Stimulated activated CD8-positive, alpha-beta memory T cell treated with anti-CD3 and anti-CD28 coated beads, Interleukin-7, amount 100 ng/mL, for 48 hours (primary cell): ENCODE data around the gene FAM50A.

Source experiments
- DNase-seq, 2 donors: peaks; one replicate each; pipeline ENCODE4 v3.0.0-alpha.2; 2020; ENCODE audit warnings: low read depth in 1 of 2; ENCODE audit errors: extremely low read depth in 1 of 2

Gene FAM50A

GRCh38 chrX:154411981-154412340, 32.0 kb upstream of the FAM50A start:
- peak in 1 of 2 donors; percentile 65 for DNase-seq

DNA sequence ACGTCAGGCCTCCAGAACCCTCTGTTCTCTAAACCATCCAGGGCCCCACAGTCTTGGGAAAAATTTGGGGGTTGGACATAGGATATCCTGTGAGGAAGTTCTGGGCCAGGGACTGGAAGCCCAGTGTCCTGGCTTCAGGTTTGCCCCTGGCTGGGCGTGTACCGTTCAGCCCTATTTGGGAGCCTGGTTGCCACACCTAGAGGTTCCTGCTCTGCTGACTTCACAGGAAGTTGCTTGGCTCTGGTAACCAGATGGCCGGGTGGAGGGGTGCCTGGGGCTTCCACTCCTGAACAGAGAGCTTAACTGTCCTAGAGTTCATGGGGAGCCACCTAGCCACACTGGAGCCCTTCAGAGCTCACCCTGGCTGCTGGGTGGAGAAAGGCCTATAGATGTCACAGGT, 31.5 kb upstream of the FAM50A start:
- DNase-seq, result no peak

- no peak for DNase-seq
Observed at GRCh38 chrX:154413142-154413541, 30.8 kb upstream of the FAM50A start.

- DNase-seq, result no peak
Observed at GRCh38 chrX:154417157-154417556, 26.8 kb upstream of the FAM50A start.

DNA sequence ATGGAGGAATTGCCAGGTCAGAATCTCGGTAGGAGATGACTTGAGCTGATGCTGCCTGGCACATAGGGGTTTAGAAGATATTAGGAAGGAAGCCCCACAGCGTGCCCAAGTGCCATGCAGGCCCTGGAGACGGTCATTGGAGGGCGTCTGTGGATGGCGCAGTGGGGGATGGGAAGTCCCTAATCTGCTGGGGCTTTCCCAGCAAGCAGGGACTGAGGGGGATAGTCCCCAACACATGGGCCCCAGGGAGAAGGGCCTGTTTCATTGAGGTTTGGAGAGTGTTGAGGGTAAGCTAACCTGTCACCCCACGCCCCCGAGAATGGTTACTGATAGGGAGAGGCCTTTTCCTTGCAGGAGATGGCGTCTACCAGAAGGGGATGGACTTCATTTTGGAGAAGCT, 24.8 kb upstream of the FAM50A start:
- DNase-seq, result no peak

DNA sequence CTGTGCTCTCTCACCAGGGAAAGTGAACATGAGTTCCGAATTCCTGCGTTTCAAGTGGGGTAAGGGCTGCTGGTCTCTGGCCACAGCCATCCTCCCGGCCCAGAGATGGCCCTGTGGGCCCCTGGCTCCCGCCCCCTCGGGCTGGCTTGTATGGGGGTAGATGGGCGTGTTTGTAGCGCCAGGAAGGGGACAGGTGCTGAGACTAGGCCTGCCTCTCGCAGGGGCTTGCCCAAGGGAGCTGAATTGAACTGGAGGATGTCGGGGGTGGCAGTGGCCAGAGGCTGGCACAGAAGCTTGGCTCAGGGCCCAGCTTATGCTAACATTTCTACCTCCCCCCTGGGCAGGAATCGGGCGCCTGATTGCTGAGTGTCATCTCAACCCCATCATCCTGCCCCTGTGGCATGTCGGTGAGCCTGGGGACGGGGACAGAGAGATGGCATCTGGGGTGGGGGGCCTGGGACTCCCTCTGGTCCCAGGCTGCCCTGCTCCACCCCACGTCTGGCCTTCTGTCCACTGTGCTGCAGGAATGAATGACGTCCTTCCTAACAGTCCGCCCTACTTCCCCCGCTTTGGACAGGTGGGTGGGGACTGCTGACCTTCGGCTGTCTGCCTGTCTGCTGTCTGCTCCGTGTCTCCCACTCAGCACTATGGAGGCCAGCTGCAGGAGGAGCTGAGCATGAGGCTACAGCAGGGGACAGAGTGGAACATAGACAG, 24.1 kb upstream of the FAM50A start:
- no peak for DNase-seq

- no peak for DNase-seq
Observed at GRCh38 chrX:154420402-154420756, 23.6 kb upstream of the FAM50A start.

DNA sequence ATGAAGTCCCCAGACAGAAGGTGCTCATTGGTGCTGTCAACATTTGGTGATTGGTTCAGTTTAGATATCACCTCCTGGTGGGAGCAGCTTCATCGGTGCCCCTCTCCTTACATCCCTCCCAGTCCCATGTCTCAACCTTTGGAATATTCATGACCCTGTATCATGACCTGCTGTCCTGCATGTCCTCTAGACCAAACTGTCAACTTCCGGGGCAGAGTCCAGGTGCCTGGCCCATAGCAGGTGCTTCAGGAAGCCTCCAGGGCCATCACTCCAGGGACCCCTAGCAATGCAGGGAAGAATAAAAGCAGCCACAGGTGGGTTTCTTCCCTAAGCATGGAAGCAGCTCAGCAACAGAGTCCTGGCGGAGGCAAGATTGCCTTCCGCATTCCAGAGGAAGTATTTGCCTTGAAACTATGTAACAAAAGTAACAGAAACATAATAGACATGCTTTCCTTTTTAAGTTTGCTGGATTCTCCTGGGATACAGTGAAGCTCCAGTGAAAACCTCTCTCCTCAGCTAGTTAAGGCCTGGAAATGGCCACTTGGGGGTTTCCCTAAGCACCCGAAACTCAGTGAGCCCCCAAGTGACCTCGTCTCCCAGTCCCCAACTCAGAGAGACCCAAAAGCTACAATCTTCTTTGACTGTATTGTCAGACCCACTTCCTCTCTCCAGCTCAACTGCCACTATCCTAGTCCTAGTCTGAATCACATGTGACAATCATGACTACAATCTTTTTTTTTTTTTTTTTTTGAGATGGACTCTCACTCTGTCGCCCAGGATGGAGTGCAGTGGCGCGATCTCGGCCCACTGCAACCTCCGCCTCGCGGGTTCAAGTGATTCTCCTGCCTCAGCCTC, 16.8 kb upstream of the FAM50A start:
- DNase-seq, result no peak

DNA sequence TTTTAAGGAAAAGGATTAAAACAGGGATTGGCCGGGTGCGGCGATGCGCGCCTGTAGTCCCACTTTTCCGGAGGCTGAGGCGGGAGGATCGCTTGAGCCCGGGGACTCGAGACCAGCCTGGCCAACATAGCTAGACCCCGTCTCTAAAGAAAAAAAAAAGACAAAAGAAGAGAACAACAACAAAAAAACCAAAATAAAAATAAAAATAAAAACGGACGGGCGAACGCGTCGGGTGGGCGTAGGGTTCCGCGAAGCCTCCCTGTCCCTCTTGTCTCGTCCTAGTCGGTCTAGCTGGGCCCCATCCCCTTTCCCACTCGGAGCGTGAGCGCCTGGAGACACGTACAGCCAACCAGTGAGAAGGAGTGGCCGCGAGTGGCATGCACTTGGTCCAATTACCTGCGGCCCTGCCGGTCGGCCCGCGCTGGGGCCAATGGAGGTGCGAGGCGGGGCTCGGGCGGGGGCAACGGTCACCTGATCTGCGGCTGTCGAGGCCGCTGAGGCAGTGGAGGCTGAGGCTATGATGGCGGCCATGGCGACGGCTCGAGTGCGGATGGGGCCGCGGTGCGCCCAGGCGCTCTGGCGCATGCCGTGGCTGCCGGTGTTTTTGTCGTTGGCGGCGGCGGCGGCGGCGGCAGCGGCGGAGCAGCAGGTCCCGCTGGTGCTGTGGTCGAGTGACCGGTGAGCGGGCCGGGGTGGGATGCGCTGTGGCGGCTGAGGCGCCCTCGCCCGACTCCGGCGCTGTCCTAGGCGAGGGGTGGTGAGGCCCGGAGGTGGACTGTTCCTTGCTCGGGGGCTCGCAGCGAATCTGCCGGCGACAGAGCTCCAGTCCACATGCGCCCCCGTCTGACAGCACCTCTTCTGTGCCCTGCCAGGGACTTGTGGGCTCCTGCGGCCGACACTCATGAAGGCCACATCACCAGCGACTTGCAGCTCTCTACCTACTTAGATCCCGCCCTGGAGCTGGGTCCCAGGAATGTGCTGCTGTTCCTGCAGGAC, 15.5 kb upstream of the FAM50A start, which contains the start of gene ATP6AP1:
Gene ATP6AP1, plus strand, starts transcription at position 502 of the 996 bp plus-strand sequence. Its CDS starts 16 bp downstream, at position 518.
- DNase-seq, result peak; percentile 73 to 83

GRCh38 chrX:154429711-154430110, 14.2 kb upstream of the FAM50A start:
- DNase-seq, result no peak

GRCh38 chrX:154430479-154430878, 13.5 kb upstream of the FAM50A start:
- DNase-seq, result no peak

GRCh38 chrX:154430916-154431315, 13.0 kb upstream of the FAM50A start:
- DNase-seq, result no peak

DNA sequence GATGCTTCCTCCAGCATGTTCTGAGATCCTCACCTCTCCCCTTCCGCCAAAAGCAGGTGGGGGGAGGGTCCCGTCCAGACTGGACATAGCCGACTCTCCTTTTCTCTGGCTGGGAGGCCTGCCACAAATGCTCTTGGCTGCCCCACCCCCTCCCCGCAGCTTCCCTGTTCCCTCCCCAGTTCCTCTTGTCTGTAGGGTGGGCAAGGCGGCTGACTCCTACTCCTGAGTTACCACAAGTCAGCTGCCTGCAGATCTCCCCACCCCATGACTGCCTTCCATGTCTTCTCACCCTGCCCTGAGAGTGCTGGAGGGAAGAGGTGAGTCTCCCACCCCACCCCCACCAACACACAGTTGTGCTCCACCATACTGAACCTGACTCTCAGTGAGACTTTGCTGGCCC, 12.6 kb upstream of the FAM50A start:
- no peak for DNase-seq

DNA sequence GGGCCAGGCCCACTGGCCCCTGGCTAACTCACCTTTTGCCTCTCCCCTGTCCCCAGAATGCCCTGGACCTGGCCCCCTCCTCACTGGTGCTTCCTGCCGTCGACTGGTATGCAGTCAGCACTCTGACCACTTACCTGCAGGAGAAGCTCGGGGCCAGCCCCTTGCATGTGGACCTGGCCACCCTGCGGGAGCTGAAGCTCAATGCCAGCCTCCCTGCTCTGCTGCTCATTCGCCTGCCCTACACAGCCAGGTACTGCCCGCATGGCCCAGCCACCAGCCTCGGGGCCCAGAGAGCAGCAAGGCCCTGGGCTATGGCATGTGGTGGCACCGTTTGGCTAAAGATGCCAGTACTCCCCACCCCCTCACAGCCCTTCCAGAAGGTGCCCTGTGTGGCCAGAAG, 11.7 kb upstream of the FAM50A start:
- no peak for DNase-seq

GRCh38 chrX:154433605-154434004, 10.3 kb upstream of the FAM50A start:
- DNase-seq, result no peak

GRCh38 chrX:154434394-154435168, 9.4 kb upstream of the FAM50A start:
- DNase-seq, result no peak

DNA sequence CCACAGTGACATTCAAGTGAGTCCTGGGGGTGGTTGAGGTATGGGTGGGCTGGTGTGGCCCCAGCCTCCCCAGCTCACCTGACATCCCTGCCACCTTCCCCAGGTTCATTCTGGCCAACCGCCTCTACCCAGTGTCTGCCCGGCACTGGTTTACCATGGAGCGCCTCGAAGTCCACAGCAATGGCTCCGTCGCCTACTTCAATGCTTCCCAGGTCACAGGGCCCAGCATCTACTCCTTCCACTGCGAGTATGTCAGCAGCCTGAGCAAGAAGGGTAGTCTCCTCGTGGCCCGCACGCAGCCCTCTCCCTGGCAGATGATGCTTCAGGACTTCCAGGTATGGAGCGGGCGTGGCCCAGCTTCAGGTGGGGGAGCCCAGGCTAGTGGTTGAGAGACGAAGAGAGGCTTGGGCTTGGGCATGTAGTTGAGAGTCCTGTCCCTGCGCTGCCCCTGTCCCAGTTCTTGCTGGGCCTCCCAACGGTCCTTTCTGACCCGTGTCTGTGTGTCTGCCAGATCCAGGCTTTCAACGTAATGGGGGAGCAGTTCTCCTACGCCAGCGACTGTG, 8.7 kb upstream of the FAM50A start:
- no peak for DNase-seq

DNA sequence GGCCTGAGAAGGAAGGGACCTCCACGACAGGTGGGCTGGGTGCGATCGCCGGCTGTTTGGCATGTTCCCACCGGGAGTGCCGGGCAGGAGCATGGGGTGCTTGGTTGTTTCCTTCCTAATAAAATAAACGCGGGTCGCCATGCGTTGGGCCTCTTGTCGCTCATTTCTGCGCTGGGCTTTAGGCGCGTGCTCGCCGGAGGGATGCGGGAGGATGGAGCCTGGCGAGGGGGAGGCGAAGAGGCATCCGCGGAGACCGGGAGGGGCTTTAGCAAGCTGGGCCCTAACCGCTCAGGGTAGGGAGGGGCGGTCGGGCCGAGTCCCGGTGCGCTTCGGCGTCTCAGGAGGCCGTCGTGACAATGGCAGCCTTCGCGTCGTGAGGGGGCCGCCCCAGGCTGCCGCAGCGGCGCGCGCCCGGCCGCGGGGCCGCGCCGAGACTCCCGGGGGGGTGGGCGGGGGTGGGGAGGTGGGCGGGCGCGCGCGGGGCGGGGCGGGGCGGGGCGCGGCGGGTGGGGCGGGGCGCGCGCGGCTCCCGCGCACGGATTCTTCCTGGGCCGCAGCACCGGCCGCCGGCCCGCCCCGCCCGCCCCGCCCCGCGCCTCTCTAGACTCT, 7.5 kb upstream of the FAM50A start:
- no peak for DNase-seq

GRCh38 chrX:154436983-154437752, 6.8 kb upstream of the FAM50A start, which contains the start of gene GDI1:
GDI1 (plus strand) TSS chrX:154437154; CDS start chrX:154437255, 101 bp downstream.
- DNase-seq, result peak in 1 of 2 donors; percentile 22
